K562 (cell line): ENCODE data around the gene MINK1. TPM values are rescaled to one million over a fixed set of nuclear protein-coding genes. Genes with fewer than 3 reads are reported as not detected.

Experiments used
- ATAC-seq: fragments of 200-7000 bp; cut with Tn5 transposase; 3 replicates; pipeline ENCODE4 v1.9.1; 2020; ENCODE audit warnings: moderate library complexity
- BruUV-seq: library from RNA; stranded (reverse); fragments of 400-500 nt; replicated peaks from 2 replicates; lab custom pipeline; 2021; lab: Mats Ljungman, UMichigan
- CTCF ChIA-PET: fragments of 300-600 bp; formaldehyde crosslinking; extraction: SDS; loops from one replicate; lab custom pipeline; 2021; ENCODE audit warnings: low intra/inter-chr PET ratio; lab: Yijun Ruan, JAX
- POLR2A ChIA-PET: fragments of 300-600, 350-650 bp; sonication (Branson Sonifier 250); formaldehyde crosslinking; extraction: SDS; loops from one replicate; lab custom pipeline; 2021; ENCODE audit warnings: antibody characterized with exemption, inconsistent platforms; lab: Yijun Ruan, JAX
- DNase-seq, 4 experiments: peaks; one replicate each; pipeline versions ENCODE4 v3.0.0 to v3.0.0-alpha.2; 2011 to 2018; ENCODE audit warnings: low spot score in 3 of 4, mixed read lengths in 3 of 4; ENCODE audit errors: extremely low read depth in 1 of 4
- FAIRE-seq: peaks from 2 replicates; lab custom pipeline; 2011; peaks lifted over from hg19 to GRCh38; lab: Jason Lieb, UNC
- H2AFZ ChIP-seq: 2 replicates; pipeline ENCODE4 v1.6.0; 2011; ENCODE audit warnings: low read depth, low read length, control low read depth, inconsistent platforms
- H3K27ac ChIP-seq: fragments of 200-600 bp; 3 replicates; pipeline ENCODE4 v1.8.0; 2011; ENCODE audit warnings: low read depth, mild to moderate bottlenecking, control low read depth, inconsistent platforms, low read length, moderate library complexity, mixed read lengths; ENCODE audit errors: extremely low read depth
- H3K27me3 ChIP-seq, 2 experiments: fragments of 300-600 bp in 1 of 2; 2 replicates in 1 of 2; 3 replicates in 1 of 2; pipeline versions ENCODE4 v1.6.0 to v1.8.0; 2011; ENCODE audit warnings: inconsistent platforms in 2 of 2, low read length in 2 of 2, mild to moderate bottlenecking in 1 of 2, mixed read lengths in 1 of 2, moderate library complexity in 1 of 2; ENCODE audit not compliant: control insufficient read depth in 2 of 2, insufficient read depth in 2 of 2
- H3K36me3 ChIP-seq: fragments of 300-600 bp; 3 replicates; pipeline ENCODE4 v1.8.0; 2011; ENCODE audit warnings: mild to moderate bottlenecking, low read length, inconsistent platforms; ENCODE audit not compliant: control insufficient read depth, insufficient read depth
- H3K4me1 ChIP-seq, 2 experiments: fragments of 200-600 bp in 1 of 2; replicated peaks in 1 of 2; 2 replicates in 1 of 2; 3 replicates in 1 of 2; pipeline versions ENCODE4 v1.5.1 to v1.8.0; 2011; ENCODE audit warnings: inconsistent platforms in 2 of 2, low read length in 2 of 2, mild to moderate bottlenecking in 1 of 2, mixed read lengths in 1 of 2, moderate library complexity in 1 of 2; ENCODE audit not compliant: control insufficient read depth in 2 of 2, insufficient read depth in 2 of 2
- H3K4me2 ChIP-seq: 2 replicates; pipeline ENCODE4 v1.6.1; 2011; ENCODE audit warnings: low read length, control low read depth, inconsistent platforms, mixed read lengths; ENCODE audit not compliant: insufficient read depth
- H3K4me3 ChIP-seq: fragments of 200-600 bp; sonication (generic), shearing (Covaris generic); 2 replicates; pipeline ENCODE4 v1.5.1; 2016; ENCODE audit warnings: control low read depth, inconsistent platforms
- H3K79me2 ChIP-seq: fragments of 200-600 bp; 3 replicates; pipeline ENCODE4 v1.8.0; 2011; ENCODE audit warnings: low read length, inconsistent platforms; ENCODE audit not compliant: control insufficient read depth, insufficient read depth
- H3K9ac ChIP-seq, 2 experiments: 2 replicates each; pipeline versions ENCODE4 v1.6.0 to v1.6.1; 2011; ENCODE audit warnings: low read depth in 2 of 2, low read length in 2 of 2, control low read depth in 1 of 2, inconsistent platforms in 1 of 2, mild to moderate bottlenecking in 1 of 2, mixed read lengths in 1 of 2; ENCODE audit not compliant: insufficient read depth in 1 of 2
- H3K9me1 ChIP-seq: one replicate; pipeline ENCODE4 v1.6.0; 2011; ENCODE audit warnings: inconsistent platforms, mild to moderate bottlenecking, low read length, moderate library complexity; ENCODE audit not compliant: control insufficient read depth, insufficient read depth
- H3K9me3 ChIP-seq: replicated peaks from 2 replicates; pipeline ENCODE4 v1.5.1; 2011; ENCODE audit warnings: low read depth, low read length, inconsistent platforms; ENCODE audit not compliant: control insufficient read depth, insufficient read depth
- H4K20me1 ChIP-seq: replicated peaks from 2 replicates; pipeline ENCODE4 v1.6.1; 2011; ENCODE audit warnings: low read length, inconsistent platforms, mixed read lengths; ENCODE audit not compliant: control insufficient read depth, insufficient read depth
- E2F5 ChIP-seq: sonication (generic); formaldehyde crosslinking; IDR thresholded peaks from 2 replicates; pipeline ENCODE4 v1.8.0; 2022; ENCODE audit warnings: mild to moderate bottlenecking, missing genetic modification reagents
- EWSR1 ChIP-seq: fragments of 450-650 bp; IDR thresholded peaks from 2 replicates; pipeline ENCODE4 v1.6.1; 2018; ENCODE audit warnings: borderline replicate concordance, mild to moderate bottlenecking, low read depth, moderate library complexity; ENCODE audit not compliant: partially characterized antibody
- KDM1A ChIP-seq, 2 experiments: fragments of 450-650 bp; IDR thresholded peaks; 2 replicates each; pipeline ENCODE4 v1.6.1; 2016; ENCODE audit warnings: mild to moderate bottlenecking in 2 of 2
- KLF1 ChIP-seq: fragments of 450-650 bp; IDR thresholded peaks from 2 replicates; pipeline ENCODE4 v1.6.1; 2016; ENCODE audit warnings: missing genetic modification characterization, missing compliant biosample characterization
- PBX2 ChIP-seq, 2 experiments: IDR thresholded peaks in 1 of 2; conservative IDR thresholded peaks in 1 of 2; 2 replicates each; pipeline ENCODE4 v1.6.1; 2016; ENCODE audit warnings: low read depth in 2 of 2, mild to moderate bottlenecking in 1 of 2, missing compliant biosample characterization in 1 of 2, missing genetic modification characterization in 1 of 2, moderate library complexity in 1 of 2
- PRDM10 ChIP-seq: fragments of 450-650 bp; IDR thresholded peaks from 2 replicates; pipeline ENCODE4 v1.6.1; 2018; ENCODE audit not compliant: partially characterized antibody
- RBM15 ChIP-seq: fragments of 200-400 bp; formaldehyde crosslinking; IDR thresholded peaks from 2 replicates; pipeline ENCODE4 v1.6.1; 2018; ENCODE audit warnings: mild to moderate bottlenecking, low read length, moderate library complexity; ENCODE audit not compliant: insufficient read depth
- RBM25 ChIP-seq: fragments of 200-400 bp; formaldehyde crosslinking; IDR thresholded peaks from 2 replicates; pipeline ENCODE4 v1.6.1; 2018; ENCODE audit warnings: low read length, low read depth, moderate library complexity; ENCODE audit not compliant: severe bottlenecking
- RCOR1 ChIP-seq, 2 experiments: IDR thresholded peaks; 2 replicates each; pipeline ENCODE4 v1.6.1; 2012; ENCODE audit warnings: low read depth in 2 of 2, low read length in 2 of 2, borderline replicate concordance in 1 of 2, improper control_type of control experiment in 1 of 2
- WGBS: fragments of 100-300 bp; shearing (Covaris generic); methylation state at CpG from one replicate; pipeline ENCODE4 v1.1.6; 2016; ENCODE audit warnings: low coverage, mixed read lengths; ENCODE audit not compliant: insufficient coverage; ENCODE audit errors: missing lambda C conversion rate; 5-methylcytosine and 5-hydroxymethylcytosine counted together
- in situ Hi-C: fragments of 300-500 bp; cut with MboI; formaldehyde crosslinking; loops from 4 replicates; pipeline ENCODE4 v1.15.0; 2018; ENCODE audit warnings: inconsistent platforms, mixed read lengths
- intact Hi-C: fragments of 100-400 bp; cut with micrococcal nuclease; formaldehyde crosslinking; loops from 2 replicates; pipeline ENCODE4 v1.14.2; 2022
- polyA plus RNA-seq, 8 experiments: library from polyadenylated mRNA; depleted of rRNA in 4 of 8; stranded (reverse) in 5 of 8; unstranded in 3 of 8; fragments of >200 nt; fragmentation: Nextera tagmentation in 2 of 8; fragmentation: Illumina TruSeq in 1 of 8; extraction: Ambion mirVana in 2 of 8; extraction: Trizol in 1 of 8; gene quantifications; 2 replicates each; pipeline versions ENCODE4 v1.2.1 to v1.2.3, GENCODE V29; 2011 to 2014; ENCODE audit warnings: inconsistent platforms in 1 of 8, missing spikeins in 1 of 8
- total RNA-seq, 7 experiments: library from RNA; depleted of rRNA in 6 of 7; stranded (reverse); fragments of >200 nt in 6 of 7; fragmentation: Illumina TruSeq in 2 of 7; extraction: Trizol in 2 of 7; gene quantifications; 2 replicates each; pipeline versions ENCODE4 v1.2.1 to v1.2.3, GENCODE V29; 2011 to 2021; ENCODE audit warnings: low replicate concordance in 1 of 7

MINK1 gene
- total and polyA plus RNA-seq, 9 of the 15 experiments (the other 6 are each of a cell fraction or from before 2014, with no cell fraction given): 0.11 to 54.2 (median 14.9) TPM

GRCh38 chr17:4789951-4790704 is 43.0 kb upstream of the MINK1 start:
- WGBS: 0% methylated on average over 15 of the region's 91 CpGs
- FAIRE-seq (peak; percentile 73), DNase-seq (peak; percentile 85 to 91 (median 88)), ATAC-seq (peak; percentile 98)
- peaks cover 0 to 31% of the 10 kb centered on the region in 2 experiments; a peak in 2 of 5 replicates for H3K4me1 ChIP-seq
- in situ Hi-C loops (no loop called here), intact Hi-C loops (loop anchor here (2.0 kb wide), 1 partner anchor 79 kb away; the partner anchor contains the start of gene ARRB2)
- no peaks in the 10 kb centered on the region for H4K20me1 ChIP-seq
- H3K9ac ChIP-seq: peak overlapping the region; percentile 69 to 93
- peak overlapping the region; percentile 94 for H2AFZ ChIP-seq
- no peaks in the 10 kb centered on the region for H3K9me3 ChIP-seq
- peak overlapping the region; percentile 60 for H3K4me3 ChIP-seq
- POLR2A ChIA-PET: interaction anchor here (0.7 to 1.5 kb wide), 6 partner anchors 9 to 683 kb away, joined by 3 to 7 read pairs (median 4); partner anchors contain the start of gene ARRB2
- H3K4me2 ChIP-seq: peak overlapping the region; percentile 86
- BruUV-seq: no TSS peak
- peaks cover 3 to 11% of the 10 kb centered on the region in 2 experiments; a peak in 3 of 5 replicates for H3K27me3 ChIP-seq
- peaks cover 6% of the 10 kb centered on the region; the same call in 2 of the 3 replicates for H3K79me2 ChIP-seq
- H3K9me1 ChIP-seq: no peaks in the 10 kb centered on the region
- H3K27ac ChIP-seq: peak overlapping the region; percentile 82
- no peaks in the 10 kb centered on the region for H3K36me3 ChIP-seq
- CTCF ChIA-PET: interaction anchor here (0.6 to 2.9 kb wide), 4 partner anchors 58 to 114 kb away, joined by 3 to 13 read pairs (median 4); partner anchors contain the start of genes ARRB2 and MED11
- TF ChIP-seq EWSR1 (no peak), KLF1 (tag) (peak; percentile 75; the same call in 1 of the 2 replicates), RCOR1 (IDR thresholded peaks at IDR 0.05; ENCODE audit: borderline replicate concordance in 1 of 2, low read depth in 2 of 2, low read length in 2 of 2) (peak in 1 of 2 experiments; percentile 46; a peak in 1 of 4 replicates), RBM25 (peak; percentile 60), PRDM10 (peak; percentile 16), E2F5 (CRISPR knock-in tag) (peak; percentile 46; the same call in 1 of the 2 replicates), PBX2 (CRISPR knock-in tag; IDR thresholded peaks at IDR 0.05; ENCODE audit: low read depth) (no peak), PBX2 (tag; conservative IDR thresholded peaks at IDR 0.05; ENCODE audit: low read depth) (no peak), KDM1A (IDR thresholded peaks at IDR 0.05) (no peak), RBM15 (no peak)
